Erythroblast (primary cell): ENCODE results near the gene MAST2.

Experiments
- GATA1 ChIP-seq: IDR thresholded peaks from 2 replicates; pipeline ENCODE4 v1.6.1; 2011; ENCODE audit warnings: low read depth, mild to moderate bottlenecking, control low read depth, low read length, moderate library complexity
- POLR2A ChIP-seq: IDR thresholded peaks from 2 replicates; pipeline ENCODE4 v1.6.1; 2011; ENCODE audit warnings: mild to moderate bottlenecking, low read length

DNA sequence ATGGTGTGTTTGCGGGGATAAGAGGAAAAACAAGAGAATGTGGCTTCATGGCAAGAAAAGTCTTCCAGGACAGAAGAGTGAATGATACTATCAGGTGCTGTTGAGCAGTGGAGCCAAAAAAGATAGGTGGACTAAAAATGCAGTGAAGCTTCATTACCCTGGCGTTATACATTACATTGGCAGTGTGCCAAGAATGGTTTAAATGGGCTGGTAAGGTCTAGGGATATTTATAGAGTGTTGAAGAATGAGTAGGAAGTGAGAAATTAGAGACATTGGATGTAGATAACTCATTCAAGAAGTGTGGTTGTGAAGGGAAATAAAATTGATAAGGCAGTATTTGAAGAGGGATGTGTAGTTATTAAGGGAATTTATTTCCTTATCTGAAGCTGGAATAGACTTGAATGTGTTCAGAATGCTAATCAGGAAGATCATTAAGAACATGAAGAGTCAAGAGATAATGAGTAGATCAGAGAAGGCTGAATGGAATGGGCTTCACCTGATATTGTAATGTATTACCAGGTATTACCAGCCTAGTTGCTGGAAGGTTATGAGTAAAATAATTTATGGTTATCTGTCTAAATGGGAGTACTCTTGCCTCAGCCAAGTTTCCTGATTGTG, 72.7 kb downstream of the MAST2 start:
- TF ChIP-seq POLR2A (no peak), GATA1 (no peak)
